ENCODE data around the gene CD99.
"Not testable (repeated sequence)": the region's sequence is repeated elsewhere in the genome, so short reads cannot be mapped to it uniquely, and the experiment has no call there.

The CD99 gene

GRCh38 chrX:2774776-2775175 is 83.7 kb downstream of the CD99 start:
- no peak for DNase-seq

- not testable (repeated sequence) for DNase-seq
Observed at GRCh38 chrX:2780472-2781225, 89.6 kb downstream of the CD99 start.

- DNase-seq: no peak
Observed at GRCh38 chrX:2781226-2781571, 90.1 kb downstream of the CD99 start.

GRCh38 chrX:2781698-2782097 is 90.6 kb downstream of the CD99 start:
- no peak for DNase-seq

GRCh38 chrX:2782171-2782570 is 91.1 kb downstream of the CD99 start:
- DNase-seq: no peak

- DNase-seq: no peak
Observed at GRCh38 chrX:2782778-2783177, 91.7 kb downstream of the CD99 start.

- DNase-seq: no peak
Observed at GRCh38 chrX:2784026-2784425, 92.9 kb downstream of the CD99 start.

- no peak for DNase-seq
Observed at GRCh38 chrX:2785538-2785937, 94.4 kb downstream of the CD99 start.

GRCh38 chrX:2788980-2789379 is 97.9 kb downstream of the CD99 start:
- DNase-seq: no peak

GRCh38 chrX:2789569-2789968 is 98.5 kb downstream of the CD99 start:
- no peak for DNase-seq
